GM23338 (cell line): ENCODE results near the gene MMP24OS.

Source experiments
- CTCF ChIP-seq, 2 experiments: fragments of 200-600 bp in 1 of 2; sonication (generic) in 1 of 2; conservative IDR thresholded peaks; 2 replicates each; pipeline versions ENCODE4 v1.5.1 to v1.6.1; 2016 to 2017; ENCODE audit warnings: antibody characterized with exemption in 2 of 2, low read depth in 2 of 2, mild to moderate bottlenecking in 2 of 2, moderate library complexity in 1 of 2
- EZH2phosphoT487 ChIP-seq: fragments of 200-600 bp; sonication (generic); IDR thresholded peaks from one replicate; pipeline ENCODE4 v1.8.1; 2018; ENCODE audit warnings: antibody characterized with exemption; ENCODE audit not compliant: unreplicated experiment
- POLR2AphosphoS5 ChIP-seq: IDR thresholded peaks from 2 replicates; pipeline ENCODE4 v1.6.1; 2016; ENCODE audit warnings: antibody characterized with exemption, low read depth

DNA sequence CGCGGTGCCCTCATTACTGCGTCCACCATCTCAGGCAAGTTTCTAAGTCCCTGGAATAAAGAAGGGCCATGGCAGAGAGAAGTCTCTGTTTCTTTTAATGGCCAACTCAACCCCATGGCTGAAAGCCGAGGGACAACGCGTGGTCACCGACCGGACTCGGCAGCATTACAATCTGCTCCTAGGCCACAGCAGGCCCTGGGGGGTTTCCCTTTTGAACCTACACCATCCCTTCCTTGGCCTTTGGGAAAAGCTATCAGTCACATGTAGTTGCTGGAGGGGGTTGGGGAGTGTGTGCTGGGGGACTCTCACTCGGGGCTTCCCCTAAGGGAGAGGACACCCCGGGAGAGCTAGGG, 25.4 kb upstream of the MMP24OS start:
- TF ChIP-seq CTCF (conservative IDR thresholded peaks at IDR 0.05; ENCODE audit: low read depth in 2 of 2) (no peak), EZH2phosphoT487 (no peak), POLR2AphosphoS5 (no peak)
